ENCODE results near the gene SSRP1.

The SSRP1 gene

DNA sequence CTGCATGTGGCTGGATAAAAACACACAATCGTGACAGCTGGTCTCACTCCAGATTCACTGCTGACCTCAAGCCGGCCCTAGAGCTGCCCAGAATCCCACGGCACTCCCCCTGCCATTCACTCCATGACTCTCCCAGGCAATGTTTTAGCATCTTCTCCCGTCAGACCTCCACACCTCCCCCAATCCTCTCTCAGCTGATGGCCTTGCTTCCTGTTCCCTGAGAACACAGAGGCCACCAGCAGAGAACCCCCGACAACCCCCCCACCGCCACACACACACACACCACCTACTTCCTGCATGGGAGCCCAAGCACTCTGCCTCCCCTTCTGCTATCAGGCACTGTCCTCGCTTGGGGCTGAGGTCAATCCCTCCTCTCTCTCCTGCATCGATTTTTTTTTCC is 20.2 kb downstream of the SSRP1 start:
- DNase-seq (ENCODE audit: low spot score): no peak

DNA sequence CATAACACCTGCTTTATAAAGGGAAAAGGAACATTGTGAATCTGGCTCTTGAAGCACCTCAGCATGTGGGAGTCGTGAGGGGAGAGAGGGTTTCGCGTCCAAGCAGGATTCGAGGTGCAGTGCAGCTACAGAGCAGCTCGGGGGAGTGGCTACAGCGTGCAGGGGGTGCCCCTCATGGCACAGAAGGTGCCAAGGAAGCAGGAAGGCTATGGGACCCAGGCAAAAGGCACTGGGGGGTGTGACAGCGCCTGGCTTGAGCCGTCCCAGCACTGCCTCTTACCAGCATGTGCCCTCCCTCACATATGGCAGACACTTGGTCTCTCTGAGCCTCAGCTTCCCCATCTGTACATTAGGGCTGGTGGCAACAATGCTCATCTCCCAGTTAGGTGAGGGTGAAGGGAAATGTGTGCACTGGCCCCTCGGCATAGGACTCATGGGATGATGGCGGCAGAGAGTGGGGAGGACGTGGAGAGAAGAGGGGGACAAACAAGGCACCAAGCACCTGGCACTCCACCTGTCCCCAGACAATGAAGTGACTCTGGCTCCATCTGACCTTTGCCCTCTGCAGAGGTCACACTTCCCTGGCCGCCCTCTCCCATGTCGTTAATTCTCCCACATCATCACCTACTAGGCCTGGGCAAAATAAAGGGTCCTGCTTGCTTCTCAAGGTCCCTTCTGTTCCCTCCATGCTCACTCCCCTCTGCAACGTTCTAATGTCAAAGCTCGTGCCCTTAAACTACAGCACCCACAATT is 21.3 kb downstream of the SSRP1 start:
- DNase-seq (ENCODE audit: low spot score): no peak

DNA sequence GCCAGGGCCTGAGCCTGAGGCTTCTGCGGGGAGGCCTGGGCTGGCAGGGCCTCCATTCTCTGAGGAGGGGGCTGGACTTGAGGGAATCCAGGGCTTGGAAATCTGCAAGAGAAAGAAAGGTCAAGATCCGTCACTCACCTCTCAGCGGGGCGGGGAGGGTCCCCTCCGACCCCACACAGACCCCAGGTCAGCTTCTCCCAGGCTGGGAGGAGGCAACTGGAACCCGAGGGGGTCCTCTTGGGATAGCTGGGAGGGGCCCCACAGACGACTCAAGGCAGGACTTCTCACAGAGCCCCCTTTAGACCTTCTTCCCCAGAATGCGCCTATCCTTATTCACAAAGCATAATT is 21.9 kb downstream of the SSRP1 start:
- DNase-seq (ENCODE audit: low spot score): no peak

DNA sequence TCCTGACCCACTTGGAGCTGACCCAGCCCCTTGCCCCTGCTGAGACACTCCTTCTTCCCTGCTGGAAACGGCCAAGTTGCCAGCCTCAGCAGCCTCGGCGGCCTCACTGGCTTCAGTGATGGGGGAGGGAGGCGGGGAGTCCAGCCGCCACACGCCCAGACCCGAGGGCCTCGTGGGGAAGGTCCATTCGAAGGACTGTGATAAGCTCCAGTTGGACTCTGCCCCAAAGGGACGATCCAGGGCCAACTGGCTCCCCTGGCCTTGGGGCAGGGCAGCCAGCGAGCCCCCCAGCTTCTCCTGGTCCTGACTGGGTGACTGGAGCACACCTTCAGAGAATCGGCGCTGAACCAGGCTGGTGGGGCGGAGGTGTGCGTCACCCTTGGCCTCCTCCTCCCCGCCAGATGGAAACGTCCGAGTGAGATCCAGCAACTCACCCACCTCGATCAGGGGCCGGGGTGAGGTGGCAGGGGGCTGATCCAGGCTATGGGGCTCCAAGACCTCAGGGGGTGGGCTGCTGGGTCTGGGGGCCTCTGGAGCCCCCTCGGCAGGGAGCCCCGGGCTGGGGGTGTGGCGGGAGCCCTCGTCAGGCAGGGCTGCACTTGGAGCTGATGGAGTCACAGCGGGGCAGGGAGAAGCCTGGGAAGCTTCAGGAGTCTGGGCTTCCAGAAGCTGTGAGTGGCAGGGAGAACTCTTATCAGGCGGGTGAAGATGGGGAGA is 22.5 kb downstream of the SSRP1 start:
- DNase-seq (ENCODE audit: low spot score): no peak

DNA sequence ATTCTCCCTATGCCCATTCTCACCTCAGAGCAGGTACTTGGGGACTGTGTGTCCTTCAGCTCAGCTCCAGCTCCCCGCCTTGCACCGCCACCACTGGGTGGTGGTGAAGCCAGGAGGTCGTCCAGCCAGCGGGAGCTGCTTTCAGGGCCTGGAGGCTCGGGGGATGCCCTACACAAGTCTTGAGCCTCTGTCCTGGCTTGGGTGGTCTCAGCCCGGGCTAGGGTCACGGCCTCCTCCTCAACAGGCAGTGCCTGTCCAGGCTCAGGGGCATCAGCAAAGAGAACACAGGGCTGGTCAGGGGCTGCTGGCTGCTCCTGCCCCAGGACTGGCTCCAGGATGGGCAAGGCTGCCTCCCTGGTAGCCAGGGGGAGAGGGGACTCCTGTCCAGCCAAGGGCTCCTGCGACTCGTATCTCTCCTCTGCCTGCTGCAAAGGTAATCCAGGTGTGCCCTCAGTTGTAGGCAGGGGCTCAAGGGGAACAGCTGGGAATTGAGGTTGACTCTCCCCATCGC is 23.1 kb downstream of the SSRP1 start:
- DNase-seq (ENCODE audit: low spot score): no peak

DNA sequence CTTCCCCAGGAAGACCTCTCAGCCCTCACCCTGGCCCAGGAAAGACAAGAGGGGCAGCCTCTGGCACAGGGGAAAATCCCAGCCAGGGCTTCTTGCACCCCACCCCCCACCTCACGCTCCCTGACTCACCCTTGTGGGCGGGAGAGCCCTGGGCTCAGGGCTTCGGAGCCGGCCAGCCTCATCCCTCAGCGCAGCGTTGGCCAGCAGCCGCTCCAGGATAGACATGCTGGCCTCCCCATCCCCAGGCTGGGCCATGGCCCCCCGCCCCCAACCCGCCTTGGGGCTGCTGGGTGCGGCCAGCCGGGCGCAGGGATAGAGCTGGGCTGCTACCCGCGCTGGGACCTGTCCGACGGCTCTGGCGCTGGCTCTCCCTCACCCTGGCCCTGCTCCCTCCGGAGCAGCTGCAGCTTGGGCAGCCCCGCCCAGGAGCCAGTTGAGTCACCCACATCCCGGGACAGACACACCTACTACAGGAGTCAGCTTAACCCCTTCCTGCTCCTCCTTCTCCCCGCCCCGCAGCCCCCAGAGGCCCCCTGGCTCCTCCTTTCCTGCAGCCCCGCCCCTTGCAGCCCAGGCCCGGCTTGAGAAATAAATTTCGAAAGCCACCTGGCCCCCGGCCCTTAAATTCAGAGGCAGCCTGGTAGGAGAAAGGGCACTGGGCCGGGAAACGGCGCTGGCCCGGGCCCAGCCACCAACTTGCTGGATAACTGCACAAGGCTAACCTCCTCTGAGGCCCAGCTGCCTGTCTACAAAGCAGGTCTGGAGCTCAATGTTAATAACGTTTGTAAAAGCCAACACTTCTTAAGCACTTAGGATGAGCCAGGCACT is 24.4 kb downstream of the SSRP1 start:
- peak; percentile 95 for DNase-seq (ENCODE audit: low spot score)

DNA sequence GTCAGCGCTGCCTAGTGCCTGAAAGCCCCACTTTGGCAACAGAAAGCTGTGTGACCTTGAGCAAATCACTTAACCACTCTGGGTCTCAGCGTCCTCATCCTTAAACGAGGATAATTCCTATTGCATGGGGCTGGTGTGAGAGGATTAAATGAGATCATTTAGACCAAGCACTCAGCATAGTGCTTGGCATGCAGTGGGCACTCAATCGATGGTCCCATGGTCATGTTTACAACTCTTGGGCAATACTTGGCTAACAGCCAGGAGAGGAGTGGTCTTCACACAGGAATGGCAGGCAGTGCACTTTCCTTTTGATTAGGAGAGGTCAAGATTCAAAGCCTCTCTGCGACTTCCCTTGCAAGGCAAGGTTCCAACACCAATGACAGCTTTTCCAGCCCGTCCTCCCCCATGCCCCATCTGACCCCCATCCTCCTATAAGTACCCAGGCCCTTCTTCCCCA is 25.0 kb downstream of the SSRP1 start:
- DNase-seq (ENCODE audit: low spot score): no peak

DNA sequence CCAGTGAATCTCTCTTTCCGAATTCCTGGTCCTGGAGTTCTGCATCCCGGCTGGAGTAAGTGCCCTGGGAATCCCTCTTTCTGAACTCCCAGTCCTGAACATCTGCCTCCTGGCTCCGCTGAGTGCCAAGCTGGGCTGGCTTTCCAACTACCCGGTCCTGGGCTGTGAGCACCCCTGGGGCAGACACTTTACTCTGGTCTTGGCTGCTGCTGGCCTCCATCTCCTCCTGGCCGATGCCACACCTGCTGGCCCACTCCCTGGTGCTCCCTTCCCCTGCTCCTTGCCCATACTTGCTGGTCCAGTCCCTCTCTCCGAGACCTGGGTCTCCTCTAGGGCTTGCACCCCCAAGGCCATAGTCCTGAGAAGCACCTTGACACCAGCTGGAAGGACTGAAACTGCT is 25.6 kb downstream of the SSRP1 start:
- no peak for DNase-seq (ENCODE audit: low spot score)

DNA sequence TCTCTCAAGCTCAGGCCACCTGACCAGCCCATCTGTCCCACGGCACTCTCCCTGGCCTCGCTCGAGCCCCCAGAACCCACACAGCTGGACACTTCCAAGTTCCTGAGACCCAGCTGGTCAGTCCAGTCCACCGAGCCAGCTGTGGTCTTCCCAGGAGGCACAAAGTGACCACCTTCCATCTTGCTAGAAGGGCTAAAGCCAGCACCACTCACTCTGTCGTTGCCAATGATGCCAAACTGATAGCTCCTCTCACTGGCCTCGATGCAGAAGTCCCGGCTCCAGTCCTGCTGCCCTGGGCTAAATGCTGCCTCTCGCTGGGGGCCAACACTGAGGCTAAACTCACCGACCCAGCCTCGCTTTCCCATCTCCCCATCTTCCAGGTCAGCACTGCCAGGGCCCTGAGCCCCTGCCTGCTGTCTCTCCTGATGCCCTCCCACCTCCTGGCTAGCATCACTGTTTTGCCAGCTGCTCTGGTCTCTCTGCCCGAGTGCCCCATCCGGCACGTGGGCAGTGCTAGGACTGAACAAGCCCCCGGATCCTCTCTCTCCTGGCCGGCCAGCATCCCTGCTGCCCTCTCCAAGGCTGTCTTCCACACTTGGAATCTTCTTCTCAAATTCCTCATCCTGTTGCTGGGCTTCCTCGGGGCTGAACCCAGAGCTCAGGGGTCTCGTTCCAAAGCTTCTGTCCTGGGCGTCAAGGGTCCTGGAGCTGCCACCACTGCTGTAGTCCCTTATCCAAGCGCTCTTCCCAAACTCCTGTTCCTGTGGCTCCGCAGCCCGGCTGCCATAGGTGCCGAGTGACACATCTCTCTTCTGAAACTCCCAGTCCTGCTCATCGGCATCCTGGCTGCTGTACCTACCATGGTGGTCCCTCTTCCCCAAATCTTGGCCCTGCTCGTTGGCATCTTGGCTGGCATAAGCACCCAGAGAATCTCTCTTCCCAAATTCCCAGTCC is 26.3 kb downstream of the SSRP1 start:
- DNase-seq (ENCODE audit: low spot score): no peak

DNA sequence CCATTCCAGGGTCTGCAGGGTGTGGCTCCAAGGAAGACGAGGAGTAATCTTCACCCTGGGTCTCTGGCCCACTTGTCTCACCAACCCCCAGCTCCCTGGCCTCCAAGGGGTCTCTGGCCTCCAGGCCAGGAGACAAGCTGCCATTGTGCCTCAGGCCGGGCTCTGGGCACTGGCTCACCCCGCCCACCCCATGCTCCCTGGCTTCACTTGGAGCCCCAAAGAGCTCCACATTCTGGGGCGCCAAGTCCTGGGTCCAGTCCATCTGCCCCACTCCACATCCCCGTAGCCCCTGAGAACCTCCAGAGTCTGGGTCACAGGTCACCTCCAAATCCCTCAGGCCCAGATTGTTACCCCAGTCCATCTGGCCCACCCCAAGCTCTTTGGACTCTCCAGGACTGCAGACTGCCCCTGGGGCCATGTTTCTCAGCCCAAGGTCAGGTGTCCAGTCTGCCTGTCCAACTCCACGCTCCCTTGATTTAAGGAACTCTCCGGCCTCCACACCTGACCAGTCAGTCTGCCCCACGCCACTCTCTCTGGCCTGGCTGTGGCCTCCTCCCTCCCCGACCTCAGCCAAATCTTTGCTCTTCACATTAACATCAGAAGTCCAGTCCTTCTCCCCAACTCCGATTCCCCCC is 27.1 kb downstream of the SSRP1 start:
- DNase-seq (ENCODE audit: low spot score): no peak

DNA sequence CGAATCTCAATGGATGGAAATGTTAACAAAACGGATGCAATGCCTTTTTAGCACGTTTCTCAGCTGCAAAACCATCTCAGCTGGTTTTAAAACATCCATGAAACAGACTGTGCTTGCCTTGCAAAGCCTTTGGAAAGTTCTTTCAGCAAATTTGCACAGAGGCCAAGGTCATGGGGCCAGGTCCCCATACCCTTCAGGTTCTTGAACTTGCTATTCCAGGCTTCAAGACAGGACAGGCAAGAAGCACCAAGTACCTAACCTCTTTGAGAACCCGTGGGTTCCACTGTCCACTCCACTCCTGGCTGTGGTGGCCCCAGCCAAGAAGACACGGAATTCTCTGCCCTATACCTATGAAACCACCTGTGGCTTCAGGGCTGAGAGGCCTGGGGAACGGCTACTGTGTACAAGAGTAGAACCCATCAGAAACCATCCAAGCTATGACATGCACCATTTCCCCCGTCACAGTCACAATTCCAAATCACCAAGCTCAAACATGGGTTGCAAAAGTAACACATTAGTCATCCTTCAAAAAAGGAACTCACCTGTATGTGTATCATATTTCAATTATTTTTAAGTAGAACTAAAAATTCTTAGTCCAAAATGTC is 27.9 kb downstream of the SSRP1 start:
- no peak for DNase-seq (ENCODE audit: low spot score)

DNA sequence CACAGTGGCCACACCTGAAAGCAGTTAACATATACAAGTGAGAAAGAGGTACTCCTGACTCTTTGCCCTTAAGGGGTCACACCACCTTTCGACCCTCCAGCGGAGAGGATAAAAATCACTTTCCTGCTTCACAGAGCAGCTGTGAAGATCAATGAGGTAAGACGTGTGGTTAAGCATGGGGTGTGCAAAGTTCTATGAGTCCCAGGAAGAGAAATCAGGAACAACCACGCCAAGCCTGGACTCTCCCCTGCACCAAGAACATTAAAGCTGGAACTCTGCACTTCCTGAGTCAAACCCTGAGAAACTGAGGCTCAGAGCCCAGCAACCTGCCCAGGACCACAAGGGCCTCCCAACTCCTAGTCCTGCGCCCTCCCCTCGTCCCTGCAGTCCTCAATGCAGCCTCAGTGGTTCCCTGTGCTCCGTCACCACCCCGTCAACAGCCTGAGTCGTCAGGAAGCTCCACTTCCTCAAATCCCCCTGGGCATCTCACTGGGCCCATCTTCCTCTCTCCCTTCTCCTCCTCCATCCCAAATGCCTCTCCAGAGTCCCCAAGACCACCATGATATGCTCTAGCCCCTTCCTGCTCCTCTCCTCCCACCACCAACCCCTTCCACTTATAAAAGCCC is 28.6 kb downstream of the SSRP1 start:
- no peak for DNase-seq (ENCODE audit: low spot score)

DNA sequence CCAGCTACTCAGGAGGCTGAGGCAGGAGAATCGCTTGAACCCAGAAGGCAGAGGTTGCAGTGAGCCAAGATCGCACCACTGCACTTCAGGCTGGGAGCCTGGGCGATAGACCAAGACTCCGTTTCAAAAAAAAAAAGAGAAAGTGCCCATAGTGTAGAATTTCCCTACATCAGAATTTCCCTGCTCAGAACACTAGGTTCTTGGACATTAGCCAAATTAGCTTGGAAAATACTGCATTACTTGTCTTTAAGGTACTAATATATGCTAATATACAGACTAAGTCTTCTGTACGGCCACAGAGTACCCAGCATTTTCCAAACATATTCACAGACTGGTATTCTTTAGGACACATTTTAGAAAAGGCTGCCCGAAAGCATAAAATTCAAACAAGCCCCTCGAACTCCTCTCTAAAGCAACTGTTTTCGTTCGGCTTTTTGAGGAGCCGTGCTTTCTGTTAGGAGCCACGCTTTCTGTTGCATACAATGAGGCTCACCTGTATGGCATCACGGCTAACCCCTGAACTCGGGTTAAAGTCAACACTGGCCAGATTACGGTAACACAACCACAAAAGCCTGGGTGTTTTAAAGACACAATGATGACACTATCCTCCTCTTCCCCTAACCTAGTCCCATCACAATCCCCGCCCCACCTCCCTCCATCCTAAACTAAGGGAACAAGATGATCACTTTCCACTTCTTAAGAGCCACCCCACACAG is 29.4 kb downstream of the SSRP1 start:
- no peak for DNase-seq (ENCODE audit: low spot score)

DNA sequence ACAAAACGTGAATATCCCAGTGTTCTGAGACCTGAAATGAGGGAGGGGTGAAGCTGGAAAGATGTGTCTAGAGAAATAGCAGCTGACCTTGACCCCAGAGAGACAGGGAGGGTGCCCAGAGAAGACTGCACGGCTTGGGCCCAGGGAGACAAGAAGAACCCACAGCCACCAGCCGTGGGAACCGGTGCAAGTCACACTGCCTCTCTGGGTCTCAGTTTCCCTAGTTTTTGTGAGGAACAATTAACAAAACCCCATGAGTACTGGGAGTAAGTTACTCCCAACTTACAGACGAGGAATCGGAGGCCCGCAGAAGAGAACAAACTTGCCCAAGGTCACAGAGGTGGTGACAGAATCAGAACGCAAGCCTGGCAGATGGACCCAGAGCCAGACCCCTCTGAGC is 30.2 kb downstream of the SSRP1 start:
- DNase-seq (ENCODE audit: low spot score): no peak

DNA sequence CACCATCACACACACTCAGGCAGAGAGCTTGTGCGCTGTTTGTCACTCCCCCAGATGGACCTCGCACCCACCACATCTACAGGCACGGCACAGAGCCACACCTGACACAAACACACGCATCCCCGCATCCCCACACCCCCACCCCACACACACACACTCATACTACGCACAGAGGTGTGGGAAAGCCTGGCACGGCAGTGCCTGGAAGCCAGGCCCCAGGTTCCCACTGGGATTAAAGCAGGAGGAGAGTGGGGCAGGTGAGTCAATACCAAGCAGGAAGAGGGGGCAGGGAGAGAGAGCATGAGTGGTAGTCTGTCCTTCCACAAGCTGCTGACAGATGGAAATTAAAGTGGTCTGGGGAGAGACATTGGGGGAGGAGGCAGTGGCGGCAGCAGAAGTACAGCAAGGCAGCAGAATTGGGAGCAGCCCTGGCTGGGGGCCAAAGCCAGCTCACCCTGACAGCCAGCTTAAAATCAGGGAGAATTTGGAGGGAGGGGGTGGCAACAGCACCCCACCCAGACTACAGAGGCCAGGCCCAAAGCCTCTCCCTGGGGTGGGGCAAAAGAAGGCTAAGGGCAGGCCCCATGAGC is 31.6 kb downstream of the SSRP1 start:
- DNase-seq (ENCODE audit: low spot score): no peak

DNA sequence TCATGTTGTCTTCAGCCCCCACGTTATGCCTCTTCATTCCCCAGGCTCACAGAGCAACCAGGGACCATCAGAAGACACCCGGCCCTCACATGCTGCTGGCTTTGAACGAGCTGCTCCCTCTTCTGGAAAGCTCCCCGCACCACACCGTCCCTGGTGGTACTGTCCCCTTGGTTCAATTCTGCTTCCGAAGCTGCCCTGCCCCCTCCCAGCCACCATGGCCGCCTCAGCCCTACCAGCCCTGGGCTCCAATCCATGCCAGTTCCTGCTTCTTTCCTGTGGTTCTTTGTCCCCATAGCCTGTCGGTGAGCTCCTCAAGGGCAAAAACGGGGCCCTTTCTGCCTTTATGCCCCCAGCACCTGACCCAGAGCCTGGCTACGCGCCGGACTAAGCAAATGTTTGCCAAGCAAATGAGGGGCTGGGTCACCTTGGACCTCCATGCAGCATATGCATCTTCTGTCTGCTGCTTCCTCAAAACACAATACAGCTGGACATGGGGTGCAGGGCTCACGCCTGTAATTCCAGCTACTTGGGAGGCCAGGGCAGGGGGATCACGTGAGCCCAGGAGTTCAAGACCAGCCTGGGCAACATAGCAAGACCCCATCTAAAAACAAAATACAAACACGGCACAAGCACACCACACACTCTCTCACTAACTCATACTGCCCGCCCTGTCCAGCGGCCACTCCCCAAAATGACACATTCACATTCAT is 32.3 kb downstream of the SSRP1 start:
- DNase-seq (ENCODE audit: low spot score): no peak

DNA sequence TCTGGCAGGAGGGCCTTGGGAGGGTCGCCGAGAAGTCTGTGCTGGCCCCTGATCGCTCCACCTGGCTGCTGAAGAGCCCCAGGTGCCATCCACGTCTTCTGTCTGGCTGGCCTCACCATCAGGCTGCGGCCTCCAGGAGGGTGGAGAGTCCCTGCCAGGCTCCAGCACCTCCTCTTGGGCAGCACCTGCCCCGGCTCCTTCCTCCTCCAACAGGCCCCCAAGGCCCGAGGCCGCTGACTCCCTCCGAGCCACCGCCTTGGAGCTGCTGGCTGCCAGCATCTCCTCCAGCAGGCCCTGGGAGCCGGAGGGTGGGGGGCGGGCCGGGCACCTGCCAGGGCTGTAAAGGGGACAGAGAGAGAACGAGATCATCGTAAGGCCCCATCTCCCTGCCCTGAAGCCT is 33.2 kb downstream of the SSRP1 start:
- DNase-seq (ENCODE audit: low spot score): no peak

DNA sequence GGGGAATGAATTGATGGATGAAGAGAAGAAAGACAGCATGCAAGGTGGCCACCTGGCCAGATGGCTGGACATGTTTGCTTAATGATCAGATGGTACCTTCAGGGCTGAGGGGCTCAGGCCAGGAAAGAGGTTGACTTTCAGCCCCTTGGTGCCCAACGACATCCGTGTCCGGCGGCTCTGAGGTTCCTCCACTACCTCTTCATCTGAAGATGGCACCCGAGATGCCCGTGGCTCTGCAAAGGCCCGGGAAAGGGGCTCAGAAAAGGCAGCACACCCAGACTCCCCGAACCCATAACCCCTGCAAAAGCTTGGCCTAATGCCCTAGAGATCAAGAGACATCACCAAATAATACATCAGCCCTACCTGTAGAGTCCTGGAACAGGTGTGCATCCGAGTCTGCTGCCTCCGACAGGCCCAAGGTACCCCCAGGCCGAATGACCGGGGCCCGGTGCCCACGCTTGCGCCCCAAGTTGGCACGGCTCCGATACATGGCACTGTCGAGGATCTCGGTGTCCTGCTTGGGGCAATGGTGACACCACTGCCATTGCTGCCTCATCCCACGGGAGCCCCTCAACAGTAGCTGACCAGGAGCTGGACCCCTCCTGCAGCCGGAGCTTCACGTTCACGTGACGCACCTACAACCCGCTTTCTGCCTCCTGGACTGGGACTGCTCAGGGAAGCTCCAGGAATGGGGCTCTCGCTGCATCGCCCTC is 33.8 kb downstream of the SSRP1 start:
- DNase-seq (ENCODE audit: low spot score): no peak
